Neural cell (in vitro differentiated cells): ENCODE data around the gene STMN3.

Source experiments
- EP300 ChIP-seq: fragments of 450-650 bp; conservative IDR thresholded peaks from 2 replicates; pipeline ENCODE4 v1.6.1; 2014; ENCODE audit warnings: antibody characterized with exemption, mild to moderate bottlenecking, moderate library complexity; ENCODE audit not compliant: poor library complexity, severe bottlenecking
- EZH2 ChIP-seq: fragments of 200-600, 300-800 bp; shearing (Covaris generic), sonication (generic); IDR thresholded peaks from 2 replicates; pipeline ENCODE4 v1.6.1; 2014; ENCODE audit warnings: antibody characterized with exemption, low read length, borderline replicate concordance, mild to moderate bottlenecking; ENCODE audit not compliant: insufficient read depth, poor library complexity, severe bottlenecking
- POLR2AphosphoS5 ChIP-seq: IDR thresholded peaks from 2 replicates; pipeline ENCODE4 v1.6.1; 2012
- RAD21 ChIP-seq: fragments of 450-650 bp; conservative IDR thresholded peaks from 2 replicates; pipeline ENCODE4 v1.6.1; 2014; ENCODE audit warnings: antibody characterized with exemption, mild to moderate bottlenecking, moderate library complexity
- TF ChIP-seq, protein P1 (sequence below): fragments of 450-650 bp; IDR thresholded peaks from 2 replicates; pipeline ENCODE4 v1.5.1; 2014; ENCODE audit warnings: antibody characterized with exemption, mild to moderate bottlenecking, moderate library complexity; ENCODE audit not compliant: poor library complexity, severe bottlenecking
- TF ChIP-seq, protein P2 (sequence below): IDR thresholded peaks from 2 replicates; pipeline ENCODE4 v1.6.1; 2012; ENCODE audit warnings: borderline replicate concordance

DNA sequence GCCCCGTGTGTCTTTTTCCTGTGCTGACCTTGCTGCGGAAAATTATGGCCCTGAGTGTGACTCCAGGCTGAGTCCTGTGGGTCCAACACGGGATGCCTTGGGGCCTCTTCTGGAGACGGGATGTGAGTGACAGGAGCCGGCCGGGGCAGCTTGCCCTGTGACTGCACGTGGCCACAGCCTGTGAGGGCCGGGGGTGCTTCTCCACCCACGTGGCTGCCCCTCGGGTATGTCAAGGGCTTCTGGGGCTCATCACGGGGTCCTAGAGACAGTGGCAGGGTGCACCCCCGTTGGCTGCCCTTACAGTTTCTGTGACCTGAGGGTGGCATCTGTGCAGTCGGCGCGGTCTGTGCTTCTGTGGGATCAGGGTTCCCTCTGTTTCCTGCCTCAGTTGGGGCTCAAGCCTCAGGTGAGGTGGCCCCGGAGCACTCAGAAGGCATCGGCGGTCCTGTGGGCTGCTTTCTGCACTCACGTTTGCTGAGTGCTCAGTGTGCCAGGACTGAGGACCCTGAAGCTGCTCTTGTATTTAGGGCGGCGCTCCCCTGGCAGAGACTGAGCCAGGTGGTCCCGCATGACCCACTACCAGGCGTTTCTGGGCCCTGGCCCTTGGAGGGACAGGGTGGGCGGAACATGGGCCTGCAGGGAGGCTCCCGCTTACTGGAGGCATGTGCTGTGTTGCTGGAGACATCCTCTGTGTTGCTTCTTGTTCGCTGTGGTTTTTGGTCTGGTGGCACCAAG is 10.3 kb upstream of the STMN3 start:
- TF ChIP-seq, protein P1, sequence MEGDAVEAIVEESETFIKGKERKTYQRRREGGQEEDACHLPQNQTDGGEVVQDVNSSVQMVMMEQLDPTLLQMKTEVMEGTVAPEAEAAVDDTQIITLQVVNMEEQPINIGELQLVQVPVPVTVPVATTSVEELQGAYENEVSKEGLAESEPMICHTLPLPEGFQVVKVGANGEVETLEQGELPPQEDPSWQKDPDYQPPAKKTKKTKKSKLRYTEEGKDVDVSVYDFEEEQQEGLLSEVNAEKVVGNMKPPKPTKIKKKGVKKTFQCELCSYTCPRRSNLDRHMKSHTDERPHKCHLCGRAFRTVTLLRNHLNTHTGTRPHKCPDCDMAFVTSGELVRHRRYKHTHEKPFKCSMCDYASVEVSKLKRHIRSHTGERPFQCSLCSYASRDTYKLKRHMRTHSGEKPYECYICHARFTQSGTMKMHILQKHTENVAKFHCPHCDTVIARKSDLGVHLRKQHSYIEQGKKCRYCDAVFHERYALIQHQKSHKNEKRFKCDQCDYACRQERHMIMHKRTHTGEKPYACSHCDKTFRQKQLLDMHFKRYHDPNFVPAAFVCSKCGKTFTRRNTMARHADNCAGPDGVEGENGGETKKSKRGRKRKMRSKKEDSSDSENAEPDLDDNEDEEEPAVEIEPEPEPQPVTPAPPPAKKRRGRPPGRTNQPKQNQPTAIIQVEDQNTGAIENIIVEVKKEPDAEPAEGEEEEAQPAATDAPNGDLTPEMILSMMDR, result no peak
- TF ChIP-seq, protein P2, sequence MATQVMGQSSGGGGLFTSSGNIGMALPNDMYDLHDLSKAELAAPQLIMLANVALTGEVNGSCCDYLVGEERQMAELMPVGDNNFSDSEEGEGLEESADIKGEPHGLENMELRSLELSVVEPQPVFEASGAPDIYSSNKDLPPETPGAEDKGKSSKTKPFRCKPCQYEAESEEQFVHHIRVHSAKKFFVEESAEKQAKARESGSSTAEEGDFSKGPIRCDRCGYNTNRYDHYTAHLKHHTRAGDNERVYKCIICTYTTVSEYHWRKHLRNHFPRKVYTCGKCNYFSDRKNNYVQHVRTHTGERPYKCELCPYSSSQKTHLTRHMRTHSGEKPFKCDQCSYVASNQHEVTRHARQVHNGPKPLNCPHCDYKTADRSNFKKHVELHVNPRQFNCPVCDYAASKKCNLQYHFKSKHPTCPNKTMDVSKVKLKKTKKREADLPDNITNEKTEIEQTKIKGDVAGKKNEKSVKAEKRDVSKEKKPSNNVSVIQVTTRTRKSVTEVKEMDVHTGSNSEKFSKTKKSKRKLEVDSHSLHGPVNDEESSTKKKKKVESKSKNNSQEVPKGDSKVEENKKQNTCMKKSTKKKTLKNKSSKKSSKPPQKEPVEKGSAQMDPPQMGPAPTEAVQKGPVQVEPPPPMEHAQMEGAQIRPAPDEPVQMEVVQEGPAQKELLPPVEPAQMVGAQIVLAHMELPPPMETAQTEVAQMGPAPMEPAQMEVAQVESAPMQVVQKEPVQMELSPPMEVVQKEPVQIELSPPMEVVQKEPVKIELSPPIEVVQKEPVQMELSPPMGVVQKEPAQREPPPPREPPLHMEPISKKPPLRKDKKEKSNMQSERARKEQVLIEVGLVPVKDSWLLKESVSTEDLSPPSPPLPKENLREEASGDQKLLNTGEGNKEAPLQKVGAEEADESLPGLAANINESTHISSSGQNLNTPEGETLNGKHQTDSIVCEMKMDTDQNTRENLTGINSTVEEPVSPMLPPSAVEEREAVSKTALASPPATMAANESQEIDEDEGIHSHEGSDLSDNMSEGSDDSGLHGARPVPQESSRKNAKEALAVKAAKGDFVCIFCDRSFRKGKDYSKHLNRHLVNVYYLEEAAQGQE, result no peak
- no peak for TF ChIP-seq EP300
- no peak for TF ChIP-seq POLR2AphosphoS5
- no peak for TF ChIP-seq EZH2
- no peak for TF ChIP-seq RAD21
